Adipocyte (in vitro differentiated cells): ENCODE results near the gene LAS1L.
"Not testable (repeated sequence)": the region's sequence is repeated elsewhere in the genome, so short reads cannot be mapped to it uniquely, and the experiment has no call there.

ENCODE experiments used
- DNase-seq: peaks from one replicate; pipeline ENCODE4 v3.0.0-alpha.2; 2015; ENCODE audit warnings: low read depth
- H3K27me3 ChIP-seq: replicated peaks from 2 replicates; pipeline ENCODE4 v1.7.0; 2013; ENCODE audit warnings: mild to moderate bottlenecking, low read length, moderate library complexity; ENCODE audit not compliant: control insufficient read depth, insufficient read depth
- H3K36me3 ChIP-seq: 2 replicates; pipeline ENCODE4 v1.7.0; 2013; ENCODE audit warnings: low read length, mild to moderate bottlenecking, moderate library complexity; ENCODE audit not compliant: control insufficient read depth, insufficient read depth, severe bottlenecking
- H3K4me1 ChIP-seq: 2 replicates; pipeline ENCODE4 v1.7.0; 2013; ENCODE audit warnings: mild to moderate bottlenecking, low read length, moderate library complexity; ENCODE audit not compliant: control insufficient read depth, insufficient read depth
- H3K4me3 ChIP-seq: 2 replicates; pipeline ENCODE4 v1.7.0; 2013; ENCODE audit warnings: mild to moderate bottlenecking, low read length, moderate library complexity
- H3K9ac ChIP-seq: 2 replicates; pipeline ENCODE4 v1.7.0; 2013; ENCODE audit warnings: mild to moderate bottlenecking, low read length, moderate library complexity
- H3K9me3 ChIP-seq: 2 replicates; pipeline ENCODE4 v1.7.0; 2013; ENCODE audit warnings: mild to moderate bottlenecking, low read length, moderate library complexity; ENCODE audit not compliant: control insufficient read depth

The LAS1L gene

DNA sequence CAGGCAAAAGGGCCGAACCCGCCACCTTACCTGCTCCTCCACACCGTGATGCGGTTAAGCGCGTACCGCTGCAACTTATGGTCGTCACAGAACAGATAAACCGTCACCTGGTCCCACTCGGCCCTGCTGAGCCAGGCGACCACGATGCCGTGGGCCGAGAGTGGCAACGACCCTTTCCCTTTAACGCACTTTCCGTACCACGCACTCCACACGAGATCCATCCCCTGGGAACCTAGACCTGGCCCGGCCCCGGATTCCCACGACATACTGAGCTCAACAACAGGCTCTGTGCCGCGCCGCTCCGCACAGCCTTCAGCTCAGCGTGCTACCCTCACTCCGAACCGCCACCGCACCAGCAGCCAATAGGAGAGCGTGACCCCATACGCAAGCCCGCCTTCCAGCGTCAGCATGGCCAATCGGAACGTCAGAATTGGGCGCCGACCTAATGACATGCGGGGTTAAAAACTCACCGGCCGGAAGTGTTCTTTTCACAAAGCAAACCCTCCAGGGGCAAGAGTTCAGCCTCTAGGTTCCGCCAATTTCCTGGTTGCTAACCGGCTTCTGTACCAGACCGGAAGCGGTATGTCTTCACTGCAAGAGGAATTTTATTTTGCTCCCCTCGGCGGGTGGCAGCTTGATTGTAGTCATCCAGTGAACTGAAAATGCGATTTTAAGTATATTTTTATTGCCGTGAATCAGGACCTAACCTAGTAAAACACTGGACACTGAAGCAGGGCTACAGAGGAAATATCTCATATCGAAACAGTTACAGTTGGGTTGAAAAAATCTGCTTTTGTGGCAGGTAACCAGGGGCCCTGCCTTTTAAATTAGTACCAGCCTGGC, at the start of gene LAS1L:
Gene LAS1L (minus strand): TSS at position 338 of the 843 bp plus-strand sequence. CDS start 72 bp downstream, at position 266.
- H3K9ac ChIP-seq = peak within 1 kb of the TSS; percentile 90
- DNase-seq = peak; percentile 93
- peak within 1 kb of the TSS; percentile 95 for H3K4me3 ChIP-seq
- peaks cover 6% of the 10 kb centered on the region for H3K36me3 ChIP-seq
- peaks cover 12% of the 10 kb centered on the region for H3K4me1 ChIP-seq
- no peaks in the 10 kb centered on the region for H3K27me3 ChIP-seq
- H3K9me3 ChIP-seq = no peaks in the 10 kb centered on the region

DNA sequence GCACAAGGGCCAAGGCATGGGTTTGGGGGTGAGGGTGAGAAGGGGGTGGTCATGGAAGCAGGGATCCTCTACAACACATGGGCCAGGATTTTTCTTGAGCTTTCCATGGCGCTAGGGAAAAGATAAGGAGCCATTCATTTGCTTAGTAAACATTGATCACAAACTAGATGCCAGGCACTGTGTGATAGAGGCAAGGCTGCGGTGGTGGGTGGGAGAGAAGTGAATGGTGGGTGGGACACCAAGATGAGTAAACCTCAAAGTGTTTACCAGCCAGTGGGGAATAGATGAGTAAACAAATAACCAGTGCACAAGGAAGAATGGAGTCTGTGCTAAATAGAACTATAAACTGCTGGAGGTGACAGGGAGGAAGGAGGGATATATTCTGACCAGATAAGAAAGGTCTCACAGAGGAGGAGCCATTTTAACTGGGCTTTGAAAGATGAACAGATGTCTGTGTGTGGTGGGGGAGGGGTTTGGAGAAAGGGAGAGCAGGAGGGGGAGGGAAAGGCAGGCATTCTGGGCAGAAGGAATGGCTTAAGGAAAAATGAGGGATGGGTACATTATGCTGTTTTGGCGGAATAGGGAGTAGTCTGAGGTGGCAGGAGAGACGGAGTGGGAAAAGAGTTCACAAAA, 48.0 kb upstream of the LAS1L start:
- H3K4me1 ChIP-seq = no peaks in the 10 kb centered on the region
- H3K36me3 ChIP-seq = no peaks in the 10 kb centered on the region
- H3K27me3 ChIP-seq = peaks cover 31% of the 10 kb centered on the region
- no peak overlapping the region for H3K4me3 ChIP-seq
- no peaks in the 10 kb centered on the region for H3K9me3 ChIP-seq
- no peak overlapping the region for H3K9ac ChIP-seq
- no peak for DNase-seq

DNA sequence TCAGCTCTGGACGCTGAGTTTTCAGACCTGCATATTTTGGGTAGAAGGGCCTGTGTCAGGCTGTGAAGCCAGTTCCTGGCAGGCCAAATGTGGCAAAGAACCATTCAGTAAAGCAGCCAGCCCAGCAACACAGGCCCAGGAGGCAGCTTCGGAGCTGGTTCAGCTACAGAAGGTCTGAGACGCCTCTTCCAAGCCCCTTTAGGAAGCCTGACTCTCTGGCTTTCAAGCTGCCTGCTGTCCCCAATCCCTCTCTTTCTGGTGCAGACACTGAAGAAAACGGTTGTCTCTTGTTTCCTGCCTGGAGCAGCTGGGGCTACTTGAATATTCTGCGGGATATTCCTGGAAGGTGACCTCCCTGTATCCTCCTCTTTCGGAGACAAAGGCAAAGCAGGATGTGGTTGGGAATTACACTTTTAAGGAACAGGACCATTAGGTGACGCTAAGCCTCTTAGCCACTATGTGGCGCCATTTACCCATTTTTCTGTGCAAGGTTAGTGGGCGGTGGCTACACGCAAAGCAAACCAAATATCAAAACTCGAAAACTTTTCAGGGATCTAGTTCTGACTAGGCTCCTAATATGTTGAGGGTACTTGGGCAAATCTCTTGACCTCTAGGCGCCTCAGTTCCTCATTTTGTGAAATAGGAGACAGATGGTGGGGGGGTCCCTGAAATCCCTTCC, 47.2 kb upstream of the LAS1L start:
- peak; percentile 80 for DNase-seq

DNA sequence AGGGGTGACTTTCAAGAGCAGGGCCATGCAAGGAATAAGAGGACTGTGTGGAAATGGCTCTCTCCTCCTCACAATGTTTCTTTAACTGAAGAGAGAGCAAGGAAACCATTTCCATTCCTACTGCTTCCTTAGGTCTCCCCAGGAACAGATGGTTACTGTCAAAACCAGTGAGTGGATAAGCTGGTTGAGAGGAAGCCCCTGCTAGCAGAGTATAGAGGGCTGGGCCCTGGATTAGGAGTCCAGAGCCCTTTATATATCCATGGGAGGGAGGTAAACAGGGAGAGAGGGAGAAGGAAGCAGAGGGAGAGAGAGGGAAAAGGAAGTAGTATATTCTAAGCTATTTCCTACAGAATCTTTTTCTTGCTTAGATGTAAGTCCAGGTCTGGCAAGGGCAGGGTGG, 43.8 kb upstream of the LAS1L start:
- H3K4me1 ChIP-seq = no peaks in the 10 kb centered on the region
- H3K9me3 ChIP-seq = no peaks in the 10 kb centered on the region
- no peaks in the 10 kb centered on the region for H3K36me3 ChIP-seq
- no peak overlapping the region for H3K4me3 ChIP-seq
- H3K9ac ChIP-seq = no peak overlapping the region
- peaks cover 40% of the 10 kb centered on the region for H3K27me3 ChIP-seq
- DNase-seq = no peak

More for the DNA sequence above, 47.2 kb upstream of the LAS1L start:
- H3K4me3 ChIP-seq = no peak overlapping the region
- H3K9ac ChIP-seq = no peak overlapping the region
- H3K4me1 ChIP-seq = no peaks in the 10 kb centered on the region
- no peaks in the 10 kb centered on the region for H3K9me3 ChIP-seq
- no peaks in the 10 kb centered on the region for H3K36me3 ChIP-seq
- H3K27me3 ChIP-seq = peaks cover 35% of the 10 kb centered on the region

DNA sequence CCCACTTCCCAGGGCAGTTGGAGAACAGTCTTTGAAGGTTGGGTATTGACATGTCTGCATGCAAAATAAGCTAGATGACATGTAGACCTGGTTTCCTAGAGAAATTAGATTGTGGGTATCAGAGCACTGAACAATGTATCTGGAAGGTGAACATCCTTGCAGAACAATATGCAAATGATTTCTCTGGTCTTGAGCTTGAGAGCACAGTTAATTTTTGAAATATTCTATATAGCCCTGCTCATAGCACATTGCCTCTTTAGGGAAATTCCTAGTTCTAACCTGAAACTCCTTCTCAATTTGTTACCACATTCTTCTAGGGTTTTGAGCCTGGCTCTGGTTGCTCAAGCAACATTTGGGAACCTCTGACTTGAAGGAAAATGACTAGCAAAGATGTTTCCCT, 41.6 kb upstream of the LAS1L start:
- Histone ChIP-seq H3K9ac (no peak overlapping the region), H3K4me1 (no peaks in the 10 kb centered on the region), H3K4me3 (no peak overlapping the region), H3K36me3 (no peaks in the 10 kb centered on the region), H3K27me3 (peaks cover 53% of the 10 kb centered on the region), H3K9me3 (no peaks in the 10 kb centered on the region)
- DNase-seq = no peak

DNA sequence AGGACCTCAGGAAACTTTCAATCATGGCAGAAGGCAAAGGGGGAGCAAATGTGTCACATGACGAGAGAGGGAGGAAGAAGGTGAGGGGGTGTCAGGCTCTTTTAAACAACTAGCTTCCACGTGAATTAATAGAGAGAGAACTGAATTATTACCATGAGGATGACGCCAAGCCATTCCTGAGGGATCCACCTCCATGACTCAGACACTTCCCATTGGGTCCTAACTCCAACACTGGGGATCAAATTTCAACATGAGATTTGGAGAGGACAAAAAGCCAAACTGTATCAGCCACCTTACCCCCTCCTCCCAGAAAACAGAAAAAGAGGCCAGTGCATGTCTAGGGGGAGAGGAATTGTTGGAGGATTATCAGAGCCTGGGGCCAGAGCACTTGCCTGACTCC, 40.4 kb upstream of the LAS1L start:
- no peaks in the 10 kb centered on the region for H3K4me1 ChIP-seq
- H3K27me3 ChIP-seq = peaks cover 53% of the 10 kb centered on the region
- H3K4me3 ChIP-seq = no peak overlapping the region
- DNase-seq = no peak
- no peaks in the 10 kb centered on the region for H3K9me3 ChIP-seq
- H3K36me3 ChIP-seq = no peaks in the 10 kb centered on the region
- H3K9ac ChIP-seq = no peak overlapping the region

DNA sequence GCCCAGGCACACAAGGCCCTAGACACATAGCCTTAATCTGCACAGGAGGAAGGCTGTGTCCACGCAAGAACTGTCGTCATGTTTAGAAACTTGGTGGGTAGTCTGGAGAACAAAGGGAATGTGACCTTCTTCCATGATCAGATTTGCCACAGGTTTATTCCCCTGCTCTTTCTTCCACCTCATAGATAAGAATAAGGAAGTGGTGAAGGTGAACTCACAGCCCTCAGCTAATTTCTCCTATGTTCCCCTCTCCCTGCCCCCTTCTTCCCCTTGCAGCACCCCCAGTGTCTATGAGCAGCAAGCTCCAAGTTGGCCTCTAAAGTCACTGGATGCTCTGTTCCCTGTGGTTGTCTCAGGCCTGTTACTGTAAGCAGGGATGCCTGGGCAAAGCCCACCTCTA, 39.8 kb upstream of the LAS1L start:
- H3K4me1 ChIP-seq = no peaks in the 10 kb centered on the region
- H3K27me3 ChIP-seq = peaks cover 53% of the 10 kb centered on the region
- no peak for DNase-seq
- no peaks in the 10 kb centered on the region for H3K36me3 ChIP-seq
- H3K4me3 ChIP-seq = no peak overlapping the region
- no peak overlapping the region for H3K9ac ChIP-seq
- peaks cover 4% of the 10 kb centered on the region for H3K9me3 ChIP-seq

DNA sequence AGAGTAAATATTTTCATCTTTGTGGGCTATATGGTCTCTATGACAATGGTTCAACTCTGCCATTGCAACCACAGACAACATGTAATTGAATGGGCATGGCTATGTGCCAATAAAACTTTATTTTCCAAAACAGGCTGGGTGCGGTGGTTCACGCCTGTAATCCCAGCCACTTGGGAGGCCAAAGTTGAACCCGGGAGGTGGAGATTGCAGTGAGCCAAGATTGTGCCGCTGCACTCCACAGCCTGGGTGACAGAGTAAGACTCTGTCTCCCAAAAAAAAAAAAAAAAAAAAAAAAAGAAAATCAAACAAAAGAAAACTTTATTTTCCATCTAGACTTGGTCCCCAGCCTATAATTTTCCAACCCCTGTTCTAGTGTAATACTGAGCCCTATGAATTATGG, 38.4 kb upstream of the LAS1L start:
- Histone ChIP-seq H3K9me3 (peaks cover 7% of the 10 kb centered on the region), H3K27me3 (peaks cover 48% of the 10 kb centered on the region), H3K4me3 (no peak overlapping the region), H3K9ac (no peak overlapping the region), H3K36me3 (no peaks in the 10 kb centered on the region), H3K4me1 (no peaks in the 10 kb centered on the region)
- no peak for DNase-seq

DNA sequence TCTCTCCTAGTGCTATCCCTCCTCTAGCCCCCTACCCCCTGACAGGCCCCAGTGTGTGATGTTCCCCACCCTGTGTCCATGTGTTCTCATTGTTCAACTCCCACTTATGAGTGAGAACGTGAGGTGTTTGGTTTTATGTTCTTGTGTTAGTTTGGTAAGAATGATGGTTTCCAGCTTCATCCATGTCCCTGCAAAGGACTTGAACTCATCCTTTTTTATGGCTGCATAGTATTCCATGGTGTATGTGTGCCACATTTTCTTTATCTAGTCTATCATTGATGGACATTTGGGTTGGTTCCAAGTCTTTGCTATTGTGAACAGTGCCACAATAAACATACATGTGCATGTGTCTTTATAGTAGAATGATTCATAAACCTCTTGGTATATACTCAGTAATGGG, 28.3 kb upstream of the LAS1L start:
- not testable (repeated sequence) for H3K4me3 ChIP-seq, H3K27me3 ChIP-seq, H3K4me1 ChIP-seq, H3K9me3 ChIP-seq, H3K9ac ChIP-seq, H3K36me3 ChIP-seq, DNase-seq

DNA sequence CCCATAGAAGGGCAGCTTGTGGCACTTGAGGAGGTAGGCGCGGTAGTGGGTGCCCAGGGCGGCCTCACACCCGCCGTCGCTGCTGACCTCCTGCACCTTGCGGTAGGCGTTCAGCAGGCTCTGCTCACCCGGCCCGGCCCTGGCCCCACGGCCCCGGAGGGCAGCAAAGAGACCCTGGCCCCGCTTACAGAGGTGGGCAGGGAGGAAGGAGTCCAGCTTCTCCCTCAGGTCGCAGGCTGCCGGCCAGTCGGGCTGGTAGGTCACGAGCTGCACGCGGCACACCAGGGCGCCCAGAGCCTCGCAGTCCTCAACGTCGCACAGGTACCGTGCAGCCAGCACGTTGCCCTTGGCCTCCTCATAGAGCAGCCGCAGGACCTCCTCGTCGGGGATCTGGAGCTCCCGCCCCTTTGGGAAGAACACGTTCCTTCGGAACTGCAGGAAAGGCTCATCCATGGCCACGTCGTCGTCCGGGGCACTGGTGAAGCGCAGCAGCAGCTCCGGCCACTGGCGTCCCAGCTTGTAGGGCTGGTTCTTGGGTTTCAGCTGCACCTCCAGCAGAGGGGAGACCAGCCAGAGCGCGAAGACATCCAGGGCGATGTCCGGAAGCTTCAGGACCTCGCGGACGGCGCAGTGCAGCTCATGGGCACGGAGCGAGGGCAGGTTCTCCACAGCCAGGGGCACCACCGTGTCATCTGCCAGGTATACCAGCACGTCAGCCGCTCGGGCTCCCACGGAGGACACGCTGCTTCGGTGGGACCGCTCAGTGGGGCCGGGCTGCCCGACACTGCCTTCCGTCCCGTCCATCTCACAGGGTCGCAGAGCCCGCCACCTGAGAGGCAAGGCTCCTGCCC, 17.1 kb upstream of the LAS1L start:
- H3K27me3 ChIP-seq = peaks cover 17% of the 10 kb centered on the region
- DNase-seq = no peak
- H3K4me3 ChIP-seq = no peak overlapping the region
- no peak overlapping the region for H3K9ac ChIP-seq
- H3K9me3 ChIP-seq = peaks cover 13% of the 10 kb centered on the region
- no peaks in the 10 kb centered on the region for H3K4me1 ChIP-seq
- H3K36me3 ChIP-seq = no peaks in the 10 kb centered on the region

DNA sequence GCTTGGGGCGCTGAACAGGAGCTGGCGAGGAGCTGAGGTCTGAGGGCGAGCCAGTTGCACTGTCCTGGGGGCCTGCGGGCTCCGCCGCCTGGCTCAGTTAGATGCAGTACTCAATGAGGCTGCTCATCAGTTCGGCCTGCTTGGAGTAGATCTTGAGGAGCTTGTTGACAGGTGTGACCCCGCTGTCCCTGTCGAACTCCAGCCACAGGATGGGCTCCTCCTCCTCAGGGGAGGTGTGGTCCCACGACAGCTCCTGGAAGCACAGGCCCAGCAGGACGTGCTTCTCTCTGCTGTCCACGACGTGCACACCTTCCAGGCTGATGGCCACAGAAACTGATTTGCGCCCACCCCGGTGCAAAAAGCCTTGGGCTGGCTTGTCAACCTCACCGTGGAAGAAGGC, 16.5 kb upstream of the LAS1L start:
- Histone ChIP-seq H3K27me3 (peaks cover 17% of the 10 kb centered on the region), H3K4me3 (no peak overlapping the region), H3K4me1 (no peaks in the 10 kb centered on the region), H3K9me3 (peaks cover 13% of the 10 kb centered on the region), H3K9ac (no peak overlapping the region), H3K36me3 (no peaks in the 10 kb centered on the region)
- DNase-seq = no peak
